ENCODE data around the gene UNC93B1.
"Not testable (repeated sequence)": the region's sequence is repeated elsewhere in the genome, so short reads cannot be mapped to it uniquely, and the experiment has no call there.

UNC93B1 gene

GRCh38 chr11:67991347-67992121 lies 12.4 kb downstream of the UNC93B1 start:
- DNase-seq (ENCODE audit: low spot score) = not testable (repeated sequence)

DNA sequence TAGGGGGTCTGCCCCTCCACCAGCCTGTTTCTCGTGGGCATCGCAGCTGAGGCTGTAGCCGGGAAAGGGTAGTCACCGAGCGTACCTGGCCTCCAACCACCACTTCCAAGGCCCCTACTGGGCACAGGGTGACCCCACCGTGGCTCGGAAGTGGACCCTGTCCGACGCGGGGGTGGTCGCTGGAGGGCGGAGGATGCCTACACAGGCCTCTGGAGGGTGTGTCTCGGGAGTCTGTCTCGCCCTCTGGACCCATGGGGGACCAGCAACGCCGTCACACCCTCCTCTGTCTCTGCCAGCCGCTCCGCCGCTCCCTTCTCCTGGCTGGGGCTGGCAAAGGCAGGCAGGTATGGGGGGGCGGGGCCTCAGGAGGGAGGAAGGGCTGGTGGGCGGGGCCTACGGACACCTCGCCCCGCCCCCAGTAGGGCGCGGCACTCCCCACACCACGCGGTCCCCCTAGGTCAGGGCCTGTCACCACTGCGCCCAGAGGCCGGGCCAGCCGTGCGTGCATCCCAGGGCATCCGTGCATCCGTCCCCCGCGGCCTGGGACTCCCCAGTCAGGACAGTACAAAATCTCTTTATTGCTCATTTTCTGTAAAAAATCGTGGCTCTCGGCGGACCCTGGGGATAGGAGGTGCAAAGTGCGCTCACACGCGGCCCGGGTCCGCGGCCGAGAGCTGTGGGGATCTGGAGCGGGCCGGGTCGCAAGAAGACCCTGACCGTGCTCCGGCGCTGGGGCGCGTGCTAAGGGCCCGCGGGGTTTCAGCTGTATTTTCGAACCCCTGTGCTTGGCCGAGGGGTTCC lies 13.2 kb downstream of the UNC93B1 start:
- not testable (repeated sequence) for DNase-seq (ENCODE audit: low spot score)

- DNase-seq (ENCODE audit: low spot score) = not testable (repeated sequence)
Observed at GRCh38 chr11:67985302-67985701, 18.6 kb downstream of the UNC93B1 start.

GRCh38 chr11:67983951-67984350 lies 19.9 kb downstream of the UNC93B1 start:
- DNase-seq (ENCODE audit: low spot score) = no peak

- not testable (repeated sequence) for DNase-seq (ENCODE audit: low spot score)
Observed at GRCh38 chr11:67982255-67982857, 21.5 kb downstream of the UNC93B1 start.

DNA sequence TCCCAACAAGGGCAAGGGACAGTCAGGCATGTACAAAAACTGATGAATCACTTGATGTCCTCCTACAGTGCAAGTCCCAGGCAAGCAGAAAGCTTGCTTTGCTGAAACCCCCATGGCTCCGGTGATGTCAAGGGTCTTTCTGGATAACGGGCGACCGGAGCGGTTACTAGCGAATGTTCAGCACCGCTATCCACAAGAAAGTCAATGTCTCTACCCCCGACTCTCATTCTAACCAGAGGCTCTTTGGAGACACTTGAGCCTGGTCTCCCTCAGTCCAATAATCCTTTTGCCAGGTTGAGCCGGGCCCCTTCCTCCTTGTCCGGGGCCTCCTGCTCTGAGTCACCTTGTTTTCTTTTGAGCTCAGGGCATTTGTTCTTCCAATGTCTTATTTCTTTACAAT lies 22.7 kb downstream of the UNC93B1 start:
- not testable (repeated sequence) for DNase-seq (ENCODE audit: low spot score)

- DNase-seq (ENCODE audit: low spot score) = not testable (repeated sequence)
Observed at GRCh38 chr11:67978766-67979418, 25.0 kb downstream of the UNC93B1 start.

DNA sequence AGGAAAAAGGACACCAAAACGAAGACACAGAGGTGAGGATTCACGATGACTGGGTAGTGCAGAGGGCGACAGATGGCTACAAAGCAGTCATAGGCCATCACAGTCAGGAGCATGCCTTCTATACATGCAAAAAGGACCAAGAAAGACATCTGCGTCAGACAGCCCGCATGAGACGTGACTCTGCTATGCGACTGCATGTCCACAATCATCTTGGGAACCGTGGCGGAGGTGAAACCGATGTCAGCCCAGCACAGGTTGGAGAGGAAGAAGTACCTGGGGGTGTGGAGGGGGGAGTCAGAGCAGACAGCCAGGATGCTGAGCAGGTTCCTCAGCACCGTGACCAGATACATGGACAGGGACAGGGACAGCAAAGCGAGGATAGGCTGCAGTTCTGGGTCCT lies 29.2 kb downstream of the UNC93B1 start:
- not testable (repeated sequence) for DNase-seq (ENCODE audit: low spot score)

DNA sequence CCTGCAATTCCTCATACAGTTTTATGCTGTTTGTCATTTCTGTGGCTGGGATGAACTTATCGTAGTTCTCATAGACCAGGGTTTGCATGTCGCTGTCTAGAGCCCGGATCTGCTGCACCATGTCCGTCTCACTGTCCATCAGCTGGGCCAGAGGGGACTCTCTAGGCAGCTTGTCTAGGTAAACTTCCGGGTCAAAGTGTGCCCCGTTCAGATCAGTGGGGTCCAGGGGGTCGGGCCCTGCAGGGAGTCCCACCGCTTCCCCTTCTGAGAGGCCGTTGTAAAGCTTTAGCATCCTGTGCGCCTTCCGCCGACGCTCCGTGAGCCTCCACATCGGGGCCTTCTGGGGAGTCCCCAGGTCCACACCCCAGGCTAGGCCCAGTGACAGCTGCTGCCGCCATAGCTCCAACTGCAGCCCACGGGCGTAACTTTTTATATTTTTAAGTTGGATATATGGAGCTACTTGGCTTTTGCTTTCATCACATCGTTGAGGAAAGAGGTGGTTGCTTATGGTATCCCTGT lies 38.0 kb downstream of the UNC93B1 start:
- not testable (repeated sequence) for DNase-seq (ENCODE audit: low spot score)

DNA sequence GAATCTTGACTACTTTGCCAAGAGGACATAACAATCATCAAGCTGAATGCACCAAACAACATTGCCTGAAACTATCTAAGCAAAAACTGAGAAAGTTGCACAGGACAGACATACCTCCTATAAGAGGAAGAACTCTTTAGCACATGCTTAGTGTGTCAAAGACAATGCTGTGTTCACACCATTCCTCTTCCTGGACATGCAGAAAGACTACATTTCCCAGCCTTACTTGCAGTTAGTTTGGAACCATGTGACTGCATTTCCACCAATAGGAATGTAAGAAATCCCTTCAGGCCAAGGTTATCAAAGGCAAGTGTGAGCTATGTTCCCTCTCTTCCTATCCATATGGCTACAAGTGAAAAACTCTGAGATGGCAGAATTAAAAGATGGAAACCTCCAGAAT lies 39.2 kb downstream of the UNC93B1 start:
- DNase-seq (ENCODE audit: low spot score) = not testable (repeated sequence)

- DNase-seq (ENCODE audit: low spot score) = not testable (repeated sequence)
Observed at GRCh38 chr11:67963879-67964278, 40.0 kb downstream of the UNC93B1 start.

DNA sequence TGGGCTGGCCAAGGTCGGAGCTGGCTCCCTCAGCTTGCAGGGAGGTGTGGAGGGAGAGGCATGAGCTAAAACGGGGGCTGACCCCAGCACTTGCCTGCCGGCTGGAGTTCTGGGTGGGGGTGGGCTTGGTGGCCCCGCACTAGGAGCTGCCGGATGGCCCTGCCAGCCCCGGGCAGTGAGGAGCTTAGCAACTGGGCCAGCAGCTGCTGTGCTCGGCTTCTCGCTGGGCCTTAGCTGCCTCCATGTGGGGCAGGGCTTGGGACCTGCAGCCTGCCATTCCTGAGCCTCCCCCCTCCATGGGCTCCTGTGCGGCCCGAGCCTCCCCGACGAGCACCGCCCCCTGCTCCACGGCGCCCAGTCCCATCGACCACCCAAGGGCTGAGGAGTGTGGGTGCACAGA lies 40.7 kb downstream of the UNC93B1 start:
- not testable (repeated sequence) for DNase-seq (ENCODE audit: low spot score)

- DNase-seq (ENCODE audit: low spot score) = not testable (repeated sequence)
Observed at GRCh38 chr11:67956236-67956635, 47.7 kb downstream of the UNC93B1 start.

DNA sequence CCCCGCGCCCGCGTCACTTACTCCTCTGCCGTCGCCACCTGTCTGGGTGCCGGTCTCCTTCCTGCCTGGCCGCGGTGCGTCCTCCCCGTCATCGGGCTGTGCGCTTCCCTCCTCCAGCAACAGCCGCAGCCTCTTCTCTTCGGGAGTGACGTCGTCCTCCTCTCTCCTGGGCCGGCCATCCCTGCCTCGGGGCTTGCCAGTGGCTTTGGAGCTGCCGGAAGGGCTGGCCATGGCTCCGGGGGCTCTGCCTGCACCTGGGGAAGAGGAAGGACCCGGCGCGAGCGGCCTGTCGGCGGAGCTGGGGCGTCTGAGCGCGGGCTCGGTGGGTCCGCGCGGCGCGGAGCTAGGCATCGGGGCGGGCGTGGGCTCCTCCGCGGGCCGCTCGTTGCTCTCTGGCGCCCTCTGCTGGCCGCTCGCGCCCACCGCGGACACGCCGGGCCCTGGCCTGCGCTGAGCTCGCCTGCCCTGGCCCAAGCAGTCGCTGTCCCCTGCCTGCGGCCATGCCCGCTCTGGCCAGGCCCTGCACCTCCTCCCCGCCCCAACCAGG lies 48.4 kb downstream of the UNC93B1 start:
- peak; percentile 19 for DNase-seq (ENCODE audit: low spot score)

GRCh38 chr11:67954971-67955370 lies 48.9 kb downstream of the UNC93B1 start:
- not testable (repeated sequence) for DNase-seq (ENCODE audit: low spot score)

- DNase-seq (ENCODE audit: low spot score) = not testable (repeated sequence)
Observed at GRCh38 chr11:67954251-67954650, 49.6 kb downstream of the UNC93B1 start.

DNA sequence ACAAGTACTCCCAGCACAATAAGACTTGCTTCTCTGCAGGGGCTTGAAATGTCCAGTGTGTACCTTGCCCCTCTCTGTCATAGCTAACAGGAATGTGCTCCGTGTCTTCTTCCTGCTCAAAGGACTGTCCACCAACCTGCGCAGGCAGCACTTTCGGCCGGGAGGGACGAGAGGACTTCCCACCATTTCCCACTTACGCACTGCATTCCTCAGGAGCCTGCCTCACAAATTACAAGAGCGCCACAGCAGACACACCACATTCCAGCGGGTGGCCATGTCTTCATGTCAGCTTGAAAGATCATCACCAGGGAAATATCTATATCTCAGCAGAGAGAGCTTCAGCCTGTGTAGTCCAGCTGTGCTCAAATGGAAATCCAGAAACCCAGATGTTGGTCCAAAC lies 53.2 kb downstream of the UNC93B1 start:
- DNase-seq (ENCODE audit: low spot score) = not testable (repeated sequence)

DNA sequence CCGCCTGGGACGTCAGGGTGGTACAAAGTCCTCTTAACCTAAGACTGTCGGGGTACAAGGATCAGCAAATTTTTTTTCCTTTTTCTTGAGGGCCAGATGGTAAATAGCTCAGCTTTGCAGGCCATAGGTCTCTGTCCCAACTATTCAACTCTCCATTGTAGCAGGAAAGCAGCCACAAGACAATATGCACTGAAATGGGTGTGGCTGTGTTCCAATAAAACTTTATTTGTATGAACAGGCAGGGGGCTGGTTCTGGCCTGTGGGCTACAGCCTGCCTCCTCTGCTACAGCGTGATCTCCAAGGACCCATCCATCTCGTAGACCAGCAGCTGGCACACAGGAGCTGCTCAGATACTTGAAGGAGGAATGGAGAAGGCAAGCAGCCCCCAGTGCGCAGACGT lies 56.1 kb downstream of the UNC93B1 start:
- DNase-seq (ENCODE audit: low spot score) = not testable (repeated sequence)

- not testable (repeated sequence) for DNase-seq (ENCODE audit: low spot score)
Observed at GRCh38 chr11:67946403-67946802, 57.5 kb downstream of the UNC93B1 start.

DNA sequence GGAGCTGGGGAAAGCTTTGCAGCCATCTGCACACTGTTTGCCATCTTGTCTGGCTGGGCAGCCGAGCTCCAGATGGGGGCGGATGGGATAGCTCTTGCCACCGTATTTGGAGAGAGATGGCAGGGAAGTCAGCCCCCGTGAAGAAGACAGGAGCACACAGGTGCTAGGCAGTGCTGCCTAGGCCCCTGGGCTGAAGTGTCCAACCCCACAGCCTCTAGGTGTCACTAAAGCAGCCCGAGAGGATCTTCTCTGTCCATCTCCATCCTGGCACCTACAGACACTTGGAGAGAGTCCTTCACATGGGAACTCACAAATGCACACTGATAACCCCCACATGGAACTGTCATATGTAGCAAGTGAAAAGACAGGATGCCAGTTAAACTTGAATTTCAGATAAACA lies 60.5 kb downstream of the UNC93B1 start:
- not testable (repeated sequence) for DNase-seq (ENCODE audit: low spot score)

Data from COLO829 (cell line).